ENCODE data around the gene MUSTN1. TPM values are rescaled to one million over a fixed set of nuclear protein-coding genes. Genes with fewer than 3 reads are reported as not detected.
A peak's percentile ranks its signal among the peaks of the same experiment; 100 is the strongest.

The MUSTN1 gene
- total RNA-seq, 1 donor from 2014 or later, result 1.1 TPM

GRCh38 chr3:52856666-52857065 is 21.8 kb upstream of the MUSTN1 start:
- Mint-ChIP-seq H3K4me1 (ENCODE audit: unreplicated experiment) (peaks cover 10% of the 10 kb centered on the region), H3K36me3 (ENCODE audit: low read depth, unreplicated experiment) (peaks cover 10% of the 10 kb centered on the region), H3K4me3 (ENCODE audit: unreplicated experiment) (no peak overlapping the region), H3K27ac (ENCODE audit: unreplicated experiment) (no peak overlapping the region), H3K27me3 (ENCODE audit: unreplicated experiment) (peaks cover 2% of the 10 kb centered on the region), H3K9me3 (ENCODE audit: unreplicated experiment) (no peaks in the 10 kb centered on the region)
- no peak for DNase-seq (ENCODE audit: low spot score)
- no peak for TF ChIP-seq CTCF (IDR thresholded peaks at IDR 0.05; ENCODE audit: unreplicated experiment)

GRCh38 chr3:52854013-52854412 is 19.2 kb upstream of the MUSTN1 start:
- Mint-ChIP-seq H3K4me1 (ENCODE audit: unreplicated experiment) (peaks cover 4% of the 10 kb centered on the region), H3K9me3 (ENCODE audit: unreplicated experiment) (no peaks in the 10 kb centered on the region), H3K4me3 (ENCODE audit: unreplicated experiment) (no peak overlapping the region), H3K27me3 (ENCODE audit: unreplicated experiment) (no peaks in the 10 kb centered on the region), H3K27ac (ENCODE audit: unreplicated experiment) (no peak overlapping the region), H3K36me3 (ENCODE audit: low read depth, unreplicated experiment) (peaks cover 7% of the 10 kb centered on the region)
- TF ChIP-seq CTCF (IDR thresholded peaks at IDR 0.05; ENCODE audit: unreplicated experiment), result no peak
- DNase-seq (ENCODE audit: low spot score), result no peak

- H3K4me1 Mint-ChIP-seq (ENCODE audit: unreplicated experiment), result peaks cover 4% of the 10 kb centered on the region
- H3K4me3 Mint-ChIP-seq (ENCODE audit: unreplicated experiment), result no peak overlapping the region
- TF ChIP-seq CTCF (IDR thresholded peaks at IDR 0.05; ENCODE audit: unreplicated experiment), result no peak
- peaks cover 1% of the 10 kb centered on the region for H3K27me3 Mint-ChIP-seq (ENCODE audit: unreplicated experiment)
- H3K27ac Mint-ChIP-seq (ENCODE audit: unreplicated experiment), result no peak overlapping the region
- DNase-seq (ENCODE audit: low spot score), result no peak
- H3K36me3 Mint-ChIP-seq (ENCODE audit: low read depth, unreplicated experiment), result peaks cover 13% of the 10 kb centered on the region
- no peaks in the 10 kb centered on the region for H3K9me3 Mint-ChIP-seq (ENCODE audit: unreplicated experiment)
Observed at GRCh38 chr3:52852419-52852818, 17.6 kb upstream of the MUSTN1 start.

- H3K9me3 Mint-ChIP-seq (ENCODE audit: unreplicated experiment), result no peaks in the 10 kb centered on the region
- H3K4me1 Mint-ChIP-seq (ENCODE audit: unreplicated experiment), result peaks cover 4% of the 10 kb centered on the region
- peaks cover 1% of the 10 kb centered on the region for H3K27me3 Mint-ChIP-seq (ENCODE audit: unreplicated experiment)
- H3K36me3 Mint-ChIP-seq (ENCODE audit: low read depth, unreplicated experiment), result peaks cover 14% of the 10 kb centered on the region
- no peak overlapping the region for H3K27ac Mint-ChIP-seq (ENCODE audit: unreplicated experiment)
- no peak overlapping the region for H3K4me3 Mint-ChIP-seq (ENCODE audit: unreplicated experiment)
- TF ChIP-seq CTCF (IDR thresholded peaks at IDR 0.05; ENCODE audit: unreplicated experiment), result peak; percentile 26
- DNase-seq (ENCODE audit: low spot score), result peak; percentile 59
Observed at GRCh38 chr3:52851348-52851747, 16.5 kb upstream of the MUSTN1 start.

- Mint-ChIP-seq H3K36me3 (ENCODE audit: low read depth, unreplicated experiment) (peaks cover 14% of the 10 kb centered on the region), H3K9me3 (ENCODE audit: unreplicated experiment) (no peaks in the 10 kb centered on the region), H3K4me1 (ENCODE audit: unreplicated experiment) (peaks cover 5% of the 10 kb centered on the region), H3K27me3 (ENCODE audit: unreplicated experiment) (peaks cover 1% of the 10 kb centered on the region), H3K4me3 (ENCODE audit: unreplicated experiment) (no peak overlapping the region), H3K27ac (ENCODE audit: unreplicated experiment) (no peak overlapping the region)
- DNase-seq (ENCODE audit: low spot score), result no peak
- TF ChIP-seq CTCF (IDR thresholded peaks at IDR 0.05; ENCODE audit: unreplicated experiment), result no peak
Observed at GRCh38 chr3:52849656-52850055, 14.8 kb upstream of the MUSTN1 start.
